Measurements from ENCODE around the gene RNU6-8.
A peak's percentile ranks its signal among the peaks of the same experiment; 100 is the strongest.

The RNU6-8 gene

GRCh38 chr14:32202998-32203882, at the start of gene RNU6-8:
RNU6-8 (minus strand) TSS chr14:32203269.
- peak; percentile 73 for DNase-seq

GRCh38 chr14:32252030-32252670, 49.1 kb upstream of the RNU6-8 start:
- DNase-seq: peak; percentile 68

- DNase-seq: no peak
Measured at GRCh38 chr14:32251530-32251929, 48.5 kb upstream of the RNU6-8 start.

- DNase-seq: no peak
Measured at GRCh38 chr14:32250681-32251080, 47.6 kb upstream of the RNU6-8 start.

GRCh38 chr14:32249780-32250179, 46.7 kb upstream of the RNU6-8 start:
- no peak for DNase-seq

GRCh38 chr14:32249371-32249770, 46.3 kb upstream of the RNU6-8 start:
- DNase-seq: no peak

GRCh38 chr14:32246751-32247150, 43.7 kb upstream of the RNU6-8 start:
- no peak for DNase-seq

- no peak for DNase-seq
Measured at GRCh38 chr14:32244404-32244803, 41.3 kb upstream of the RNU6-8 start.

- no peak for DNase-seq
Measured at GRCh38 chr14:32233260-32233659, 30.2 kb upstream of the RNU6-8 start.

GRCh38 chr14:32232481-32232880, 29.4 kb upstream of the RNU6-8 start:
- no peak for DNase-seq

- no peak for DNase-seq
Measured at GRCh38 chr14:32230695-32231280, 27.7 kb upstream of the RNU6-8 start.

GRCh38 chr14:32230181-32230580, 27.1 kb upstream of the RNU6-8 start:
- no peak for DNase-seq

- DNase-seq: no peak
Measured at GRCh38 chr14:32226056-32226455, 23.0 kb upstream of the RNU6-8 start.

GRCh38 chr14:32225378-32225920, 22.4 kb upstream of the RNU6-8 start:
- no peak for DNase-seq

- DNase-seq: no peak
Measured at GRCh38 chr14:32224737-32225377, 21.8 kb upstream of the RNU6-8 start.

- peak; percentile 40 for DNase-seq
Measured at GRCh38 chr14:32217301-32217700, 14.2 kb upstream of the RNU6-8 start.

GRCh38 chr14:32212833-32213232, 9.8 kb upstream of the RNU6-8 start:
- DNase-seq: no peak

GRCh38 chr14:32211068-32211404, 8.0 kb upstream of the RNU6-8 start:
- DNase-seq: no peak

- DNase-seq: no peak
Measured at GRCh38 chr14:32209471-32209870, 6.4 kb upstream of the RNU6-8 start.

- no peak for DNase-seq
Measured at GRCh38 chr14:32208490-32208889, 5.4 kb upstream of the RNU6-8 start.

GRCh38 chr14:32206552-32206951, 3.5 kb upstream of the RNU6-8 start:
- DNase-seq: no peak

GRCh38 chr14:32205984-32206383, 2.9 kb upstream of the RNU6-8 start:
- no peak for DNase-seq

- DNase-seq: no peak
Measured at GRCh38 chr14:32205554-32205953, 2.5 kb upstream of the RNU6-8 start.
